Right lobe of liver (tissue), 4 donors: ENCODE data around the gene GOLPH3.

ENCODE experiments used
- POLR2A ChIP-seq: fragments of 450-650 bp; IDR thresholded peaks from one replicate; pipeline ENCODE4 v1.6.1; 2017; ENCODE audit warnings: antibody characterized with exemption, mild to moderate bottlenecking
- TF ChIP-seq, protein P1 (sequence below), 4 donors: fragments of 200-600 bp in 3 of 4; fragments of 450-650 bp in 1 of 4; IDR thresholded peaks; one replicate each; pipeline versions ENCODE4 v1.5.1 to v1.8.0; 2016 to 2022; ENCODE audit warnings: antibody characterized with exemption in 4 of 4, mild to moderate bottlenecking in 2 of 4
- donor health status: DM: no; HTN: no; CAD: no.
- donor health status: DM: no; HTN: no; CAD: no.
- donor health status: DM: no; HTN: yes; CAD: no.

GRCh38 chr5:32202394-32202793 is 28.3 kb upstream of the GOLPH3 start:
- TF ChIP-seq, protein P1, sequence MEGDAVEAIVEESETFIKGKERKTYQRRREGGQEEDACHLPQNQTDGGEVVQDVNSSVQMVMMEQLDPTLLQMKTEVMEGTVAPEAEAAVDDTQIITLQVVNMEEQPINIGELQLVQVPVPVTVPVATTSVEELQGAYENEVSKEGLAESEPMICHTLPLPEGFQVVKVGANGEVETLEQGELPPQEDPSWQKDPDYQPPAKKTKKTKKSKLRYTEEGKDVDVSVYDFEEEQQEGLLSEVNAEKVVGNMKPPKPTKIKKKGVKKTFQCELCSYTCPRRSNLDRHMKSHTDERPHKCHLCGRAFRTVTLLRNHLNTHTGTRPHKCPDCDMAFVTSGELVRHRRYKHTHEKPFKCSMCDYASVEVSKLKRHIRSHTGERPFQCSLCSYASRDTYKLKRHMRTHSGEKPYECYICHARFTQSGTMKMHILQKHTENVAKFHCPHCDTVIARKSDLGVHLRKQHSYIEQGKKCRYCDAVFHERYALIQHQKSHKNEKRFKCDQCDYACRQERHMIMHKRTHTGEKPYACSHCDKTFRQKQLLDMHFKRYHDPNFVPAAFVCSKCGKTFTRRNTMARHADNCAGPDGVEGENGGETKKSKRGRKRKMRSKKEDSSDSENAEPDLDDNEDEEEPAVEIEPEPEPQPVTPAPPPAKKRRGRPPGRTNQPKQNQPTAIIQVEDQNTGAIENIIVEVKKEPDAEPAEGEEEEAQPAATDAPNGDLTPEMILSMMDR (IDR thresholded peaks at IDR 0.05), result no peak
- TF ChIP-seq POLR2A, result peak; percentile 43
